PC-9 (cell line): ENCODE data around the gene KCNK2. TPM values are rescaled to one million over a fixed set of nuclear protein-coding genes. Genes with fewer than 3 reads are reported as not detected.
A peak's percentile ranks its signal among the peaks of the same experiment; 100 is the strongest.

ENCODE experiments used
- BruUV-seq: library from RNA; stranded (reverse); fragments of 400-500 nt; replicated peaks from 2 replicates; lab custom pipeline; 2021; lab: Mats Ljungman, UMichigan
- CTCF ChIA-PET: fragments of 300-600 bp; sonication (Branson Sonifier 250); formaldehyde crosslinking; loops from one replicate; lab custom pipeline; 2022; ENCODE audit warnings: antibody characterized with exemption; lab: Charles Lee
- POLR2A ChIA-PET: fragments of 300-600 bp; sonication (Branson Sonifier 250); formaldehyde crosslinking; loops from one replicate; lab custom pipeline; 2022; ENCODE audit warnings: antibody characterized with exemption; ENCODE audit not compliant: unreplicated experiment; lab: Charles Lee
- DNase-seq, 2 experiments: peaks; one replicate each; pipeline versions ENCODE4 v3.0.0 to v3.0.0-alpha.2; 2015 to 2022; ENCODE audit warnings: mixed read lengths in 1 of 2
- H2AFZ ChIP-seq: fragments of 200-600 bp; sonication (generic); 2 replicates; pipeline ENCODE4 v1.8.1; 2017; ENCODE audit warnings: antibody characterized with exemption
- H3F3A ChIP-seq: fragments of 200-600 bp; sonication (generic); 2 replicates; pipeline ENCODE4 v1.8.1; 2017; ENCODE audit warnings: antibody characterized with exemption, mild to moderate bottlenecking, low read depth; ENCODE audit not compliant: insufficient read depth
- H3K27ac ChIP-seq: fragments of 200-600 bp; sonication (generic); 2 replicates; pipeline ENCODE4 v1.6.1; 2016; ENCODE audit warnings: mixed run types
- H3K27me3 ChIP-seq: fragments of 200-600 bp; sonication (generic); 2 replicates; pipeline ENCODE4 v1.6.1; 2016; ENCODE audit warnings: low read depth, mixed run types; ENCODE audit not compliant: insufficient read depth
- H3K36me3 ChIP-seq: fragments of 200-600 bp; sonication (generic); 2 replicates; pipeline ENCODE4 v1.6.1; 2016; ENCODE audit warnings: low read depth, mixed run types
- H3K4me1 ChIP-seq: fragments of 200-600 bp; sonication (generic); replicated peaks from 2 replicates; pipeline ENCODE4 v1.6.1; 2016; ENCODE audit warnings: mixed run types; ENCODE audit not compliant: insufficient read depth
- H3K4me2 ChIP-seq: fragments of 200-600 bp; sonication (generic); 2 replicates; pipeline ENCODE4 v1.6.1; 2017; ENCODE audit warnings: mixed run types
- H3K4me3 ChIP-seq: fragments of 200-600 bp; sonication (generic); 2 replicates; pipeline ENCODE4 v1.6.1; 2016; ENCODE audit warnings: mixed run types
- H3K79me2 ChIP-seq: fragments of 200-600 bp; sonication (generic); 2 replicates; pipeline ENCODE4 v1.6.1; 2017; ENCODE audit warnings: low read depth, mixed run types
- H3K9me2 ChIP-seq: fragments of 200-600 bp; sonication (generic); 2 replicates; pipeline ENCODE4 v1.8.1; 2017; ENCODE audit warnings: mild to moderate bottlenecking; ENCODE audit not compliant: insufficient read depth
- H3K9me3 ChIP-seq: fragments of 200-600 bp; sonication (generic); 2 replicates; pipeline ENCODE4 v1.8.1; 2016; ENCODE audit warnings: low read depth; ENCODE audit not compliant: insufficient read depth
- H4K20me1 ChIP-seq: fragments of 200-600 bp; sonication (generic); 2 replicates; pipeline ENCODE4 v1.8.1; 2017; ENCODE audit not compliant: insufficient read depth
- EZH2 ChIP-seq: fragments of 200-600 bp; sonication (generic); IDR thresholded peaks from 2 replicates; pipeline ENCODE4 v1.8.0; 2017; ENCODE audit warnings: antibody characterized with exemption, low read depth
- intact Hi-C: fragments of 100-400 bp; cut with micrococcal nuclease; formaldehyde crosslinking; loops from one replicate; pipeline ENCODE4 v1.10.0; 2022; ENCODE audit not compliant: unreplicated experiment
- total RNA-seq: library from RNA; stranded (reverse); gene quantifications from 2 replicates; pipeline ENCODE4 v1.2.3, GENCODE V29; 2021
- TF ChIP-seq, protein P1 (sequence below): fragments of 200-600 bp; sonication (generic); conservative IDR thresholded peaks from 2 replicates; pipeline ENCODE4 v1.6.1; 2017; ENCODE audit warnings: mixed run types, antibody characterized with exemption, mild to moderate bottlenecking, moderate library complexity

KCNK2 gene
- total RNA-seq, 1 experiment from 2014 or later: 0.90 TPM

DNA sequence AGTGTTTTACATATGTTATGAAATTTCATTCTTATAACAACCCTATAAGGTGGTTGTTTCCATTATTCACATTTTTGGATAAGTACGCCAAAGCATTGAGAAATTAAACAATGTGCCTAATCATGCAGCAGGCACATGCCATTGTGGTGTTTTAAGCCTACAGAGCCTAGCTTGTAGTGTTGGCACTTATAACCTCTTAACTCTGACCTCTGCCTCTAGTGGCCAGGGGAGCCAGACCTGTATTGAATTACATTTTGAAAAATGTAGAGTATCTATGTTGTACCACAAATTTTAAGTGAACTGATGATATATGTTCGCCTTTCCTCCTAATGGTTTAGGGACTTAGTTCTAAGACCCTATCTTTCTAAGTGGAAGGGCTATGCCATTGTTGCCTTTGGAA, 61.0 kb downstream of the KCNK2 start:
- Histone ChIP-seq H3F3A (no peaks in the 10 kb centered on the region), H3K9me2 (no peaks in the 10 kb centered on the region), H3K36me3 (no peaks in the 10 kb centered on the region), H3K4me1 (peaks cover 14% of the 10 kb centered on the region), H2AFZ (no peak overlapping the region), H3K27ac (no peak overlapping the region), H3K79me2 (no peaks in the 10 kb centered on the region), H3K4me2 (no peak overlapping the region), H3K9me3 (0 out of 2 replicates have a peak, but pooled peaks cover 4% of the 10 kb centered on the region), H3K4me3 (no peak overlapping the region), H4K20me1 (no peaks in the 10 kb centered on the region), H3K27me3 (no peaks in the 10 kb centered on the region)
- ChIA-PET POLR2A (no interaction called here), CTCF (no interaction called here)
- intact Hi-C loops: loop anchor here (10.0 kb wide), 1 partner anchor 929 kb away; no protein-coding TSS in a partner anchor
- DNase-seq: no peak
- BruUV-seq: no TSS peak
- TF ChIP-seq, protein P1, sequence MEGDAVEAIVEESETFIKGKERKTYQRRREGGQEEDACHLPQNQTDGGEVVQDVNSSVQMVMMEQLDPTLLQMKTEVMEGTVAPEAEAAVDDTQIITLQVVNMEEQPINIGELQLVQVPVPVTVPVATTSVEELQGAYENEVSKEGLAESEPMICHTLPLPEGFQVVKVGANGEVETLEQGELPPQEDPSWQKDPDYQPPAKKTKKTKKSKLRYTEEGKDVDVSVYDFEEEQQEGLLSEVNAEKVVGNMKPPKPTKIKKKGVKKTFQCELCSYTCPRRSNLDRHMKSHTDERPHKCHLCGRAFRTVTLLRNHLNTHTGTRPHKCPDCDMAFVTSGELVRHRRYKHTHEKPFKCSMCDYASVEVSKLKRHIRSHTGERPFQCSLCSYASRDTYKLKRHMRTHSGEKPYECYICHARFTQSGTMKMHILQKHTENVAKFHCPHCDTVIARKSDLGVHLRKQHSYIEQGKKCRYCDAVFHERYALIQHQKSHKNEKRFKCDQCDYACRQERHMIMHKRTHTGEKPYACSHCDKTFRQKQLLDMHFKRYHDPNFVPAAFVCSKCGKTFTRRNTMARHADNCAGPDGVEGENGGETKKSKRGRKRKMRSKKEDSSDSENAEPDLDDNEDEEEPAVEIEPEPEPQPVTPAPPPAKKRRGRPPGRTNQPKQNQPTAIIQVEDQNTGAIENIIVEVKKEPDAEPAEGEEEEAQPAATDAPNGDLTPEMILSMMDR: no peak
- no peak for TF ChIP-seq EZH2

DNA sequence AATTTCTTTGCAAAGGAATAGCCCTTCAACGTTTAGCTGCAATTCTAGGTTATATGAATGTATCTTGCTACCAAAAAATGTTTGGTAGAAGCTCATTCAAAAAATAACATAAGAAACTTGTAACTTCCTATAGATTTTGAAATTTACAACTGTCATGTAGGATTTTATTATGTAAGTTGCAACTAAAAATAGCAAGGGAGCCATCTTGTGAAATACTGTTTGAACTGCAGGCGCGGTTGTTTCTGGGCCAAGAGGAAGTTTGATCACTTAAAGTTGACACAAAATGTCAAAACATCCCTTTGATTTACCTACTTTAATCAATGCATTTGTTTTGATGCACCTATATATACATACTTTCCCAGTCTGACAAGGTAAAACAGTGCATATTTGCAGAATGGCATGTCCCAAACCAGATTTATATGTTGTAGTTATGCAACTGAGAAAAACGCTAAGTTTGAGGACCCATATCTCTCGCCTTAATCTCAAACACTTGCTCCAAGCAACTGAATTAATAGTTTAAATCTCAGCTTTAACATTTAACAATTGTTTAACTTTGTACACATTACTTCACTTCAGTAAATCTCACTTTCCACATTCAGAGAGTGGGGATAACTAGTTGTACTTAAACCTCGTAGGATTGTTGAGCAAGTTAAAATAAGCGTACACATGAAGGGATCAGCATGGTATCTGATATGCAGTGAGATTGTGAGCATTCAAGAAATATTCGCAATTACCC, 63.9 kb downstream of the KCNK2 start:
- ChIA-PET POLR2A (no interaction called here), CTCF (no interaction called here)
- H3K4me3 ChIP-seq: no peak overlapping the region
- H3K4me2 ChIP-seq: no peak overlapping the region
- TF ChIP-seq, protein P1: peak; percentile 67
- TF ChIP-seq EZH2: no peak
- intact Hi-C loops: loop anchor here (1.0 to 10.0 kb wide), 5 partner anchors 339 to 932 kb away; no protein-coding TSS in a partner anchor
- no peaks in the 10 kb centered on the region for H3F3A ChIP-seq
- H4K20me1 ChIP-seq: no peaks in the 10 kb centered on the region
- H2AFZ ChIP-seq: no peak overlapping the region
- H3K9me3 ChIP-seq: no peaks in the 10 kb centered on the region
- no TSS peak for BruUV-seq
- no peaks in the 10 kb centered on the region for H3K79me2 ChIP-seq
- no peaks in the 10 kb centered on the region for H3K36me3 ChIP-seq
- H3K27ac ChIP-seq: no peak overlapping the region
- peak; percentile 19 to 57 for DNase-seq
- no peaks in the 10 kb centered on the region for H3K27me3 ChIP-seq
- no peaks in the 10 kb centered on the region; the same call in 1 of the 2 replicates for H3K4me1 ChIP-seq
- no peaks in the 10 kb centered on the region for H3K9me2 ChIP-seq

DNA sequence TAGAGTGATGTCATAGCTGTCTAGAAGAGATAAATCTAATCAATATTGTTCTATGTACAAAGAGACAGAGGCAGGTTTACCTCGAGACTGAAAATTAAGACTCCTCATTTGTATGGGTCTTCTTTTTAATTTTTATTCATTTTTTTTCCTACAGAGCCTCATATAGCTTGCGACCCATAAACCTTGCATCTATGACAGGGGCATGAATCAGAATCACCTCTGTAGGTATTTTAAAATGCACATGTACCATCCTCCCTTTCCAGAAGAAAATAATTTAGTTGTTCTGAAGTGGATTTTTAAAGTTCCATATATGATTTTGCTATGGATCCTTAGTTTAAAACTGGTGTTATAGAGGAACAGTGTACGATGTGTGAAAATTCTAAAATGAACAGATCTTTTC, 64.5 kb downstream of the KCNK2 start:
- H3K27ac ChIP-seq: no peak overlapping the region

More for the DNA sequence above, 64.5 kb downstream of the KCNK2 start:
- no peak for DNase-seq
- Histone ChIP-seq H3K79me2 (no peaks in the 10 kb centered on the region), H3K4me2 (no peak overlapping the region), H3K9me2 (no peaks in the 10 kb centered on the region), H3F3A (no peaks in the 10 kb centered on the region), H3K9me3 (no peaks in the 10 kb centered on the region), H2AFZ (no peak overlapping the region), H3K4me3 (no peak overlapping the region), H3K27me3 (no peaks in the 10 kb centered on the region), H4K20me1 (no peaks in the 10 kb centered on the region), H3K4me1 (no peaks in the 10 kb centered on the region; the same call in 1 of the 2 replicates), H3K36me3 (no peaks in the 10 kb centered on the region)
- intact Hi-C loops: loop anchor here (5.0 to 10.0 kb wide), 4 partner anchors 340 to 932 kb away; no protein-coding TSS in a partner anchor
- no peak for TF ChIP-seq EZH2
- TF ChIP-seq, protein P1: no peak
- POLR2A ChIA-PET: no interaction called here
- CTCF ChIA-PET: interaction anchor here (1.1 kb wide), 1 partner anchor 338 kb away, joined by 3 read pairs; no protein-coding TSS in a partner anchor
- no TSS peak for BruUV-seq
